Kidney (tissue), 14 donors: Measurements from ENCODE around the gene FXYD3. TPM values are rescaled to one million over a fixed set of nuclear protein-coding genes. Genes with fewer than 3 reads are reported as not detected.

Source experiments
- DNase-seq, 5 donors: peaks; one replicate each; pipeline ENCODE4 v3.0.0-alpha.2; 2013 to 2020
- FAIRE-seq: peaks from 2 replicates; lab custom pipeline; 2012; peaks lifted over from hg19 to GRCh38; lab: Jason Lieb, UNC
- H3K27ac ChIP-seq, 2 donors: one replicate each; pipeline ENCODE4 v1.7.0; 2013; ENCODE audit warnings: low read depth in 2 of 2, low read length in 2 of 2, inconsistent platforms in 1 of 2
- H3K27me3 ChIP-seq: one replicate; pipeline ENCODE4 v1.7.1; 2013; ENCODE audit warnings: low read length, inconsistent platforms; ENCODE audit not compliant: control insufficient read depth, insufficient read depth
- H3K36me3 ChIP-seq, 3 donors: one replicate each; pipeline versions ENCODE4 v1.7.0 to v1.7.1; 2013; ENCODE audit warnings: low read length in 3 of 3, control low read depth in 1 of 3, inconsistent platforms in 1 of 3; ENCODE audit not compliant: insufficient read depth in 3 of 3, control insufficient read depth in 2 of 3
- H3K4me1 ChIP-seq, 3 donors: one replicate each; pipeline versions ENCODE4 v1.7.0 to v1.7.1; 2013; ENCODE audit warnings: low read length in 3 of 3, inconsistent platforms in 1 of 3, low read depth in 1 of 3; ENCODE audit not compliant: control insufficient read depth in 2 of 3, insufficient read depth in 2 of 3
- H3K4me3 ChIP-seq, 3 donors: one replicate each; pipeline versions ENCODE4 v1.7.0 to v1.8.1; 2013; ENCODE audit warnings: low read length in 3 of 3, control low read depth in 1 of 3, inconsistent platforms in 1 of 3
- H3K9ac ChIP-seq, 3 donors: one replicate each; pipeline versions ENCODE4 v1.7.0 to v1.7.1; 2013; ENCODE audit warnings: low read length in 3 of 3, control low read depth in 1 of 3, inconsistent platforms in 1 of 3
- H3K9me3 ChIP-seq, 3 donors: one replicate each; pipeline versions ENCODE4 v1.7.0 to v1.7.1; 2013; ENCODE audit warnings: low read length in 3 of 3, control low read depth in 1 of 3, inconsistent platforms in 1 of 3; ENCODE audit not compliant: control insufficient read depth in 2 of 3, insufficient read depth in 1 of 3
- CTCF ChIP-seq: IDR thresholded peaks from 3 replicates; pipeline ENCODE4 v1.5.1; 2012; ENCODE audit warnings: mild to moderate bottlenecking, moderate library complexity, borderline replicate concordance; ENCODE audit not compliant: insufficient read depth; ENCODE audit errors: extremely low read depth
- intact Hi-C: fragments of 100-400 bp; cut with DNase I; formaldehyde crosslinking; loops from one replicate; pipeline ENCODE4 v1.11.1; 2022
- polyA plus RNA-seq: library from polyadenylated mRNA; stranded (reverse); fragments of 350-450 nt; fragmentation: Illumina TruSeq; extraction: RNeasy Lipid Tissue Mini Kit (QIAGEN cat#74804); gene quantifications from one replicate; pipeline ENCODE4 v1.2.3, GENCODE V29; 2014; ENCODE audit warnings: low read depth, low replicate concordance; ENCODE audit not compliant: insufficient read depth
- total RNA-seq: library from RNA; stranded (reverse); fragmentation: NEBNext Ultra II Directional; extraction: Animal tissue kit (Norgen Biotek cat#: 25700); gene quantifications from one replicate; pipeline ENCODE4 v1.2.1, GENCODE V29; 2021
- donor health status: control.
- donor health status: control.
- donor health status: control.
- donor health status: control.
- donor health status: control.
- donor health status: DM: yes; HTN: yes; CAD: no.
- donor health status: Normal renal cell carcinoma (clear cell type).

Gene FXYD3
- total and polyA plus RNA-seq, 2 donors from 2014 or later: 26.4 to 33.7 TPM

DNA sequence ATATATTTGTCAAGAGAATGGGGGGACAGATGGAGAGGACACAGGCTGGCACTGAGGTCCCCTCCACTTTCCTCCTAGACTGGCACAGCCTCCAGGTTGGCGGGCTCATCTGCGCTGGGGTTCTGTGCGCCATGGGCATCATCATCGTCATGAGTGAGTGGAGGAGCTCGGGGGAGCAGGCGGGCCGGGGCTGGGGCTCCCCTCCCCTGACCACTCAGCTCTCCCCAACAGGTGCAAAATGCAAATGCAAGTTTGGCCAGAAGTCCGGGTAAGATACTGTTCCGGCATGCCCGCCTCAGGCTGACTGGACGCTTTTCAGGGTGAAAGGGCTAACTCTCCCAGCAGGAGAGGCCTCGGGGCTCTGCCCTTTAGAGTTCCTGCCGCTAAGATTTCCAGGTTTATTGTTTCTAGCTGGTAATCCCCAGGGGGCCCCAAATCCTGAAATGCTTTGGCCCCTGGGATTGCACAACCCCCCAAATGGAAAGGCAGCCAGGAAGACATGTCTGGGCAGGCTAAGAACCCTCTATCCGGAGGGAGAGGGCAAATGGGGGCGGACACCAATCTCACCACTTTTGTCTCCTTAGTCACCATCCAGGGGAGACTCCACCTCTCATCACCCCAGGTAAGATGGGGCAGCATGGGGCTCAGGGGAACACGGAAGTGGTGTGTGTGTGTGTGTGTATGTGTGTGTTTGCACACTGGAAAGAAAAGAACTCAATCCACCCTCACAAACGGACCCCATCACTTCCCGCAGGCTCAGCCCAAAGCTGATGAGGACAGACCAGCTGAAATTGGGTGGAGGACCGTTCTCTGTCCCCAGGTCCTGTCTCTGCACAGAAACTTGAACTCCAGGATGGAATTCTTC lies 7.3 kb downstream of the FXYD3 start:
- H3K9ac ChIP-seq: no peak overlapping the region
- no peak overlapping the region for H3K27ac ChIP-seq
- peaks cover 0 to 9% (median 0%) of the 10 kb centered on the region in 3 donors for H3K4me1 ChIP-seq
- intact Hi-C loops: no loop called here
- H3K27me3 ChIP-seq: no peaks in the 10 kb centered on the region
- H3K4me3 ChIP-seq: no peak overlapping the region
- no peak for TF ChIP-seq CTCF
- FAIRE-seq (no peak), DNase-seq (peak in 1 of 5 donors; percentile 69)
- no peaks in the 10 kb centered on the region for H3K36me3 ChIP-seq
- no peaks in the 10 kb centered on the region for H3K9me3 ChIP-seq

GRCh38 chr19:35123573-35123972 lies 8.0 kb downstream of the FXYD3 start:
- DNase-seq (peak in 1 of 5 donors; percentile 82), FAIRE-seq (no peak)

GRCh38 chr19:35124098-35125060 lies 8.8 kb downstream of the FXYD3 start:
- Histone ChIP-seq H3K4me1 (peaks cover 0 to 9% (median 0%) of the 10 kb centered on the region in 3 donors), H3K9me3 (no peaks in the 10 kb centered on the region), H3K27me3 (no peaks in the 10 kb centered on the region), H3K27ac (peak overlapping the region; percentile 75 to 89), H3K36me3 (no peaks in the 10 kb centered on the region), H3K4me3 (peak overlapping the region; percentile 70 to 79 (median 77)), H3K9ac (peak overlapping the region; percentile 61 to 88 (median 67))
- intact Hi-C loops: no loop called here
- FAIRE-seq (no peak), DNase-seq (peak; percentile 91 to 98 (median 95))
- TF ChIP-seq CTCF: no peak

More at GRCh38 chr19:35123573-35123972, 8.0 kb downstream of the FXYD3 start:
- Histone ChIP-seq H3K36me3 (no peaks in the 10 kb centered on the region), H3K27me3 (no peaks in the 10 kb centered on the region), H3K4me1 (peaks cover 0 to 9% (median 0%) of the 10 kb centered on the region in 3 donors), H3K9ac (peak overlapping the region in 1 of 3 donors; percentile 67), H3K27ac (peak overlapping the region in 1 of 2 donors; percentile 2), H3K4me3 (no peak overlapping the region), H3K9me3 (no peaks in the 10 kb centered on the region)
- intact Hi-C loops: no loop called here
- no peak for TF ChIP-seq CTCF
